Ascending aorta (tissue), 2 donors: ENCODE data around the gene AUTS2. TPM values are rescaled to one million over a fixed set of nuclear protein-coding genes. Genes with fewer than 3 reads are reported as not detected.

ENCODE experiments used
- DNase-seq, 2 donors: peaks; one replicate each; pipeline ENCODE4 v3.0.0-alpha.2; 2019; ENCODE audit warnings: low spot score in 2 of 2
- H3K27ac ChIP-seq, 2 donors: fragments of 200-600 bp; sonication (generic); one replicate each; pipeline ENCODE4 v1.5.1; 2016 to 2017; ENCODE audit warnings: mild to moderate bottlenecking in 1 of 2
- H3K27me3 ChIP-seq: fragments of 200-600 bp; sonication (generic); one replicate; pipeline ENCODE4 v1.5.1; 2017
- H3K36me3 ChIP-seq, 2 donors: fragments of 200-600 bp; sonication (generic); one replicate each; pipeline ENCODE4 v1.5.1; 2016
- H3K4me1 ChIP-seq, 2 donors: fragments of 200-600 bp; sonication (generic); one replicate each; pipeline ENCODE4 v1.5.1; 2016 to 2017; ENCODE audit warnings: mild to moderate bottlenecking in 1 of 2
- H3K4me3 ChIP-seq, 2 donors: fragments of 200-600 bp; sonication (generic); one replicate each; pipeline ENCODE4 v1.5.1; 2016 to 2017; ENCODE audit warnings: mild to moderate bottlenecking in 1 of 2
- H3K9me3 ChIP-seq, 2 donors: fragments of 200-600 bp; sonication (generic); one replicate each; pipeline ENCODE4 v1.5.1; 2016
- intact Hi-C: fragments of 100-400 bp; cut with DNase I; formaldehyde crosslinking; loops from one replicate; pipeline ENCODE4 v1.15.1; 2023
- total RNA-seq: library from RNA; depleted of rRNA; stranded (reverse); fragments of >200 nt; gene quantifications from one replicate; pipeline ENCODE4 v1.1.0, GENCODE V29; 2016
- TF ChIP-seq, protein P1 (sequence below), 3 experiments: fragments of 200-600 bp in 2 of 3; fragments of 450-650 bp in 1 of 3; sonication (generic) in 2 of 3; IDR thresholded peaks; one replicate each; pipeline ENCODE4 v1.5.1; 2016 to 2019; ENCODE audit warnings: antibody characterized with exemption in 3 of 3, mild to moderate bottlenecking in 1 of 3, moderate library complexity in 1 of 3

Gene AUTS2
- total RNA-seq, 1 donor from 2014 or later = 90.4 TPM

DNA sequence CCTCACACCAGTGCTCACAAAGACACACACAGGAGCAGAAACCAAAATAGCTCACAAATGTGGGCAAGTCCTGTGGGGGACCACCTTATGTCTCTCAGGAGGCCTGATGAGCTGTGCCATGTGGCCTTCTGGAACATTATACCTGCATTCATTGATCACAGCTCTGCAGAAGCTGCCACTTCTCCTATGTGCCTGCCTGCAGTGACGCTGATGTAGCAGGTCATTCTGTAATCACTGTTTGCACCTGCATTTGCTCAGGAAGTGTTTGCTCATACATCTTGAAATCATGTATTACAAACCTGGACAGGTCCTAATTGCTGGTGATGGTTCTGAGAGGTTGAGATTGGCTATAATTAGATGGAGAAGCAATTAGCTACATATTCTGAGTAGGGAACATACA is 310.2 kb downstream of the AUTS2 start:
- no peaks in the 10 kb centered on the region for H3K27me3 ChIP-seq
- no peak overlapping the region for H3K27ac ChIP-seq
- TF ChIP-seq, protein P1, sequence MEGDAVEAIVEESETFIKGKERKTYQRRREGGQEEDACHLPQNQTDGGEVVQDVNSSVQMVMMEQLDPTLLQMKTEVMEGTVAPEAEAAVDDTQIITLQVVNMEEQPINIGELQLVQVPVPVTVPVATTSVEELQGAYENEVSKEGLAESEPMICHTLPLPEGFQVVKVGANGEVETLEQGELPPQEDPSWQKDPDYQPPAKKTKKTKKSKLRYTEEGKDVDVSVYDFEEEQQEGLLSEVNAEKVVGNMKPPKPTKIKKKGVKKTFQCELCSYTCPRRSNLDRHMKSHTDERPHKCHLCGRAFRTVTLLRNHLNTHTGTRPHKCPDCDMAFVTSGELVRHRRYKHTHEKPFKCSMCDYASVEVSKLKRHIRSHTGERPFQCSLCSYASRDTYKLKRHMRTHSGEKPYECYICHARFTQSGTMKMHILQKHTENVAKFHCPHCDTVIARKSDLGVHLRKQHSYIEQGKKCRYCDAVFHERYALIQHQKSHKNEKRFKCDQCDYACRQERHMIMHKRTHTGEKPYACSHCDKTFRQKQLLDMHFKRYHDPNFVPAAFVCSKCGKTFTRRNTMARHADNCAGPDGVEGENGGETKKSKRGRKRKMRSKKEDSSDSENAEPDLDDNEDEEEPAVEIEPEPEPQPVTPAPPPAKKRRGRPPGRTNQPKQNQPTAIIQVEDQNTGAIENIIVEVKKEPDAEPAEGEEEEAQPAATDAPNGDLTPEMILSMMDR (IDR thresholded peaks at IDR 0.05) = no peak
- H3K4me1 ChIP-seq = no peaks in the 10 kb centered on the region
- H3K36me3 ChIP-seq = no peaks in the 10 kb centered on the region
- intact Hi-C loops = no loop called here
- no peak for DNase-seq
- H3K9me3 ChIP-seq = no peaks in the 10 kb centered on the region
- H3K4me3 ChIP-seq = no peak overlapping the region

DNA sequence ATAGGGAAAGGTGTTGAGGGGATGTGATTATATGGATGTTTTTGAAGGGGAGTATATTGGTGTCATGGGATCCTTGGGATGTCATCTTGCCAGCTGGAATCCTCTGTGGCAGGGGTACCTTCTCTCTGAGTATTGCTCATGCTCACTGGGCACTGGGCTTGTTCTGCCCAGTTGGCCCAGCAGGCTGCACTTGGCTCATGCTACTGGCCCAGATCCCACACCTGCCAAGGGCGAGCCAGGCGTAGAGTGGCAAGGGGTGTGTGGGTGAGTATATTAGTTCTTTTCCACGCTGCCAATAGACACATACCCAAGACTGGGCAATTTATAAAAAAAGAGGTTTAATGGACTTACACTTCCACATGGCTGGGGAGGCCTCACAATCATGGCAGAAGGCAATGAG is 311.9 kb downstream of the AUTS2 start:
- DNase-seq = no peak
- Histone ChIP-seq H3K36me3 (no peaks in the 10 kb centered on the region), H3K4me3 (no peak overlapping the region), H3K27ac (no peak overlapping the region), H3K27me3 (no peaks in the 10 kb centered on the region), H3K4me1 (no peaks in the 10 kb centered on the region), H3K9me3 (no peaks in the 10 kb centered on the region)
- TF ChIP-seq, protein P1 (IDR thresholded peaks at IDR 0.05) = no peak
- intact Hi-C loops = no loop called here

DNA sequence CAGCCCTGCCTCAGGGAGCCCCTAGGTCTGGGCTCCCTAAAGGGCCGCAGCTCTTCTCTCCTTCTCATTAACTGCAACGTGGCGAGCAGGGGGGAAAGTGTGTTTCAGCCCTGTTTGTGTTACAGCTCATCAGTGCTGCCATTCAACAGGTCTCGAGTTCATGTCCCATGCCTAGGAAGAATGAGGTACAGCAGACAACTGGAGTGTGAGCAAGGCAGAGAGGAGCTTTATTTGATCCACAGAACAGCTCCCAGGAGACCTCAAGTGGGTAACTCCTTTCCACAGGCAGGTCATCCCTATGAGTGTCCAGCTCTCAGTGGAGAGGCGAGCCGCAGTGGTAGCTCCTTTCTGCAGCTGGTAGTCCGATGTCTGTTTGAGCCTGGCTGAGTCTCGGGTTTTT is 313.1 kb downstream of the AUTS2 start:
- Histone ChIP-seq H3K27me3 (no peaks in the 10 kb centered on the region), H3K9me3 (no peaks in the 10 kb centered on the region), H3K36me3 (no peaks in the 10 kb centered on the region), H3K27ac (no peak overlapping the region), H3K4me3 (no peak overlapping the region), H3K4me1 (no peaks in the 10 kb centered on the region)
- DNase-seq = no peak
- TF ChIP-seq, protein P1 (IDR thresholded peaks at IDR 0.05) = no peak
- intact Hi-C loops = no loop called here

DNA sequence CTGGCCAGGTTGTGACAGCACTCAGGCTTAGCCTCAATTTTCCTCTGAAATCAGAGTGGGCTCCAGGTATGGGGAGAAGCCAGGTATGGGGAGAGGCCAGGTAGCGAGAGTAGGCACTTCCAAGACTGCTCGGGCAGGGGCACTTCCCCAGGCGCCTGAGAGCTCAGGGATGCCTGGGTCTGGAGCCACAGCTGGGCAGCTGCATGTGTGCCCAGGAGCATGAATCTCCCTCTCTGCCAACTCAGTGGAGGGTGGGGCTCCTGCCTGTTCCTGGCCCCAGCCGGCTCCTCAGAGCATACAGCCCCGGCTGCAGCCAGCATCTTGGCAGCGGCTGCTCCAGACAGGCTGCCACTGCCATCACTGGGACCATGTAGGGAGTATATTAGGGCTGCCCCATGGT is 313.9 kb downstream of the AUTS2 start:
- intact Hi-C loops = no loop called here
- Histone ChIP-seq H3K4me3 (no peak overlapping the region), H3K27me3 (no peaks in the 10 kb centered on the region), H3K36me3 (no peaks in the 10 kb centered on the region), H3K4me1 (no peaks in the 10 kb centered on the region), H3K27ac (no peak overlapping the region), H3K9me3 (no peaks in the 10 kb centered on the region)
- TF ChIP-seq, protein P1 (IDR thresholded peaks at IDR 0.05) = no peak
- DNase-seq = no peak

DNA sequence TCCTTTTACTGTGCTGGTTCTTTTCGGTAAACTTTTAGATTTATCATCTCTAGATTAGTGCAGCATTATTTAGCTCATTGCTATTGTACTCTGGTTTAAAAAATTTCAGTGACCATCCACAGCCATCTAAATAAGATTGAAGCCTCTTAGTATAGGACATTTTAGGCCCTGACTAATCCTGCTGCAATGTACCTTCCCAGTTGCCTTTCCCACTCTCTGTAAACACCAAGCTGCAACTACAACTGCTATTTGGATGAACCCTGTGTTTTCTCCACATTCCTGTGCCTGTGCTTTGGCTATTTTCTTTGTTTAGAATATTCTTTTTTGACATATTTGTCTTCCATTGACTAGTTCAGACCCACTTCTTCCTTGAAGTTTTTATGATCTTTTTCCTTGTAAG is 314.6 kb downstream of the AUTS2 start:
- intact Hi-C loops = no loop called here
- H3K27ac ChIP-seq = no peak overlapping the region
- H3K4me1 ChIP-seq = no peaks in the 10 kb centered on the region
- DNase-seq = no peak
- H3K27me3 ChIP-seq = no peaks in the 10 kb centered on the region
- no peaks in the 10 kb centered on the region for H3K9me3 ChIP-seq
- TF ChIP-seq, protein P1 (IDR thresholded peaks at IDR 0.05) = no peak
- no peaks in the 10 kb centered on the region for H3K36me3 ChIP-seq
- H3K4me3 ChIP-seq = no peak overlapping the region

DNA sequence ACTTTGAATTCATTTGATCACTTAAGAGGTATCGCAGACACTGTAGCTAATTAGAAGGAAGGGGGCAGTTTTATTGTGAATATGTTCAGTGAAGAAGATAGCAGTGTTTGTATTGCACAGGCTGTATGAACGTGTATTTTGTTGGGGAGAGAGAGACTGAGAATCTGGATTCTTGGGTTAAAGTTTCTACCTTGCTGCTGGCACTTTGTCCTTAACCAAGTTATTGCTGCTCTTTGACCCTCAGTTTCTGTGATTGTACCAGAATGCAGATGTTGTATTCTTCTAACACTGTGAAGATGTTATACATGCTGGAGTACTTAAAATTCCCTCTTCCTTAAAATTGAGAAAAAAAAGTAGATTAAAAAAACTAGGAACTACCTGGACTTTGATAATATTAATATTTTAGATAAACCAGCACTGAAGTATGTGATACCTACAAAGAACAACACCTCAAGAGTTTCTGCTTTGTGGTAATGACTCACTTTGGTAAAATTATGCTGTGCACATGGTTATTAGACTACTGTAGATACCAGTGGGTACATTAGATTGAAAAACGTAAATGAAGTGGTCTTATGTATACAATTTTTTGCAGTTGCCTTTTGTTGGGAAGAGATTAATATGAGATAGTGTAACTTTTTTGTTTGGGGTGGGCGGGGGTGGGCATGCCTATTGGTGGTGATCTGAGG is 321.3 kb downstream of the AUTS2 start:
- TF ChIP-seq, protein P1 (IDR thresholded peaks at IDR 0.05) = no peak
- no peaks in the 10 kb centered on the region for H3K27me3 ChIP-seq
- intact Hi-C loops = no loop called here

More for the DNA sequence above, 321.3 kb downstream of the AUTS2 start:
- DNase-seq = no peak
- H3K27ac ChIP-seq = no peak overlapping the region
- H3K4me3 ChIP-seq = no peak overlapping the region
- H3K36me3 ChIP-seq = no peaks in the 10 kb centered on the region
- H3K4me1 ChIP-seq = no peaks in the 10 kb centered on the region
- H3K9me3 ChIP-seq = peaks cover 0 to 4% of the 10 kb centered on the region in 2 donors
